Activated CD8-positive, alpha-beta memory T cell treated with anti-CD3 and anti-CD28 coated beads for 48 hours (primary cell): ENCODE data around the gene PSMC3IP.
A peak's percentile ranks its signal among the peaks of the same experiment; 100 is the strongest.

ENCODE experiments used
- DNase-seq, 3 experiments: peaks; one replicate each; pipeline ENCODE4 v3.0.0-alpha.2; 2020; ENCODE audit warnings: low read depth in 2 of 3, low spot score in 2 of 3

The PSMC3IP gene

GRCh38 chr17:42586514-42587230, 9.1 kb upstream of the PSMC3IP start:
- DNase-seq = no peak

- DNase-seq = no peak
Measured at GRCh38 chr17:42585353-42585752, 7.8 kb upstream of the PSMC3IP start.

- DNase-seq = no peak
Measured at GRCh38 chr17:42584880-42585279, 7.4 kb upstream of the PSMC3IP start.

DNA sequence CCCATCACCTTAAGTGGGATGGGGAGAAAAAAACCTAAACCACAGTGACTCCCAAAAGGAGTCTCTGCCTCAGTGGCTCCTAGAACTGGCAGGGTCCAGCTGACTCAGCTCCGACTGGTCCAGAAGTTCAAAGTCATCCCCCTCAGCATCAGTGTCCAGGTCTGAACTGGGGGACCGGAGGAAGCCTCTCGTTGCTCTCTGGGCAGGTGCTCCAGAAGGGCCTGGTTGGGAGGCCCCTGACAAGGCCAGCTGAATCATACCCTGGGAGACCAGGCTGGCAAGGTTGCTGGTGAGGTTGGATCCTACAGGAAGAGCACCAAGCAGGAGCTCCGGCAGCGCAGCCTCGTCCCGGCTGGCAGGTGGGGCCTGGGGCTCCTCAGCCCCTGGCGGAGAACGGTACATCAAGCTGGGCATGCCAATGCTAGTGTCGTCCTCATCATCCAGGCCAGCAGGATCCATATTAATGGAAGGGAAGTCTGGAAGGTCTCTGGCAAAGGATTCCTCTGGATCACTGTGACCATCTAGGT, 4.3 kb upstream of the PSMC3IP start:
- no peak for DNase-seq

DNA sequence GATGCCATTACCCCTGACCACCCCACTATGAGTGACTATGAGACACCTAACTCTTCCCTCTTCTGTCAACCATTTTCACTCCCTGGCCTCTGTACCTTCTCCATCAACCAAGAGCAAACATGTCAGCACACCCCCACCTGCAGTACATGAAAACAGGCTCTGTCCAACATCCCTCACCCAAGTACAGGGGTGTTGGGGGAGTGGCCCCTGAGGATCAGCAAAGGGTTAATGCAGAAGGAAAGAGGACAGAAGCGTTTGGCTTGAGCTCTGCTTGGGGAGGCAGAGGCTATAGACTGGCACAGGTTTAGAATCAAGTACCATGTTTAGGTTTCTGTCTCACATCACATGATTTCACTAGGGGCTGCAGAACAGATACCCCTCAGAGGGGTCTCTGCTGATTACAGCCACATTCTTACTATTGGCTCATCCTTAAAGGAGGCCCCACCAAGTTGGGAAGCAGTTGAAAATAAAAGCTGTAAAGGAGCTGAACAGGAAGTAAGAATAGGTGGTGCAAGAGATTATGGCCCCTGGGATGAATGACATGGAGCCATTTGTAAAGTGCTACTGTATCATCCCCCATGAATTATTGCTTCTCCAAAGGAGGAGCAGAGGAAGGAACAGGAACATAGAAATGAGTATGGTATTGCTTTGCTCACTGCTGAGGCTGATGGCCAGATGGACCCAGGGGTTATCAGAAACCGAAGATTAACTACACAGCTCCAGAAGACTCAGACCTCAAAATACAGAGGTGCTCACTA, 2.4 kb upstream of the PSMC3IP start:
- DNase-seq = no peak

GRCh38 chr17:42578282-42578869, 847 bp upstream of the PSMC3IP start:
- peak in 1 of 3 experiments; percentile 42 for DNase-seq

- no peak for DNase-seq
Measured at GRCh38 chr17:42577140-42577531, 393 bp downstream of the PSMC3IP start.

- DNase-seq = no peak
Measured at GRCh38 chr17:42574463-42574862, 3.1 kb downstream of the PSMC3IP start.

- no peak for DNase-seq
Measured at GRCh38 chr17:42573095-42573494, 4.4 kb downstream of the PSMC3IP start.

DNA sequence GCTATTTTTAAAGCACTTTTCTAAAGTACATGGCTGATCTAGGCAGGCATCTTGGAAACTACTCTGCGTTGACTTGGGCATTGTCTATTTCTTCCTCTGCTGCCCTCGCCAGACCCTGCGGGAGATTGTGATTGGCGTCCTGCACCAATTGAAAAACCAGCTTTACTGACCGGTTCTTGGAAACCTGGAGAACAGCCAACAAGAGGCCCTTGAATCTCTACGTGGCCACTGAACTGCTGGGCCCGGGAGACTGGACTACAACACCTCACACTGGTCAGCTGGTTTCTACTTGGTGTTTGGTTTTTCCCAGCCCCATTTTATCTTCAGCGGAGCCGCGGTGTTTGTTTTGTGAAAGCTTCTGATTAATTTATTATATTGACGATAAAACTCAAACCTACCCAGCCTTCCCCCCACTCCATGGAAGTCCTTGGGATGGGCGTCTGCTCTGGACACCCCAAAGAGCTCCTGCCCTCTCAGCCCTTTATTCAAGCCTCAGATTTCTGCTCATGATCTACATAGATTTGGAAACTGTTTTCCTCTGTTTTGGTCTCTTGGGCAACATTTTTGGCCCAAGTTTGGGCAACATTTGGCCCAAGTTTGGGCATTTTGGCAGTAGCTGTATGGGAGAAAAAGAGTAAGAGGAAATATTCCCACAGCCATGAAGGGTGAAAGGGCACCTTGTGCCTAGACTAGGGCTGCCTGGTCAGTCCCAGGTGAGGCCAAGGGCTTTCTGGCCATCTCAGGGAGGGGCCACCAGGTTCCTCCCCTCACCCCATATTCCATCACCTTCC, 5.9 kb downstream of the PSMC3IP start:
- DNase-seq = no peak

DNA sequence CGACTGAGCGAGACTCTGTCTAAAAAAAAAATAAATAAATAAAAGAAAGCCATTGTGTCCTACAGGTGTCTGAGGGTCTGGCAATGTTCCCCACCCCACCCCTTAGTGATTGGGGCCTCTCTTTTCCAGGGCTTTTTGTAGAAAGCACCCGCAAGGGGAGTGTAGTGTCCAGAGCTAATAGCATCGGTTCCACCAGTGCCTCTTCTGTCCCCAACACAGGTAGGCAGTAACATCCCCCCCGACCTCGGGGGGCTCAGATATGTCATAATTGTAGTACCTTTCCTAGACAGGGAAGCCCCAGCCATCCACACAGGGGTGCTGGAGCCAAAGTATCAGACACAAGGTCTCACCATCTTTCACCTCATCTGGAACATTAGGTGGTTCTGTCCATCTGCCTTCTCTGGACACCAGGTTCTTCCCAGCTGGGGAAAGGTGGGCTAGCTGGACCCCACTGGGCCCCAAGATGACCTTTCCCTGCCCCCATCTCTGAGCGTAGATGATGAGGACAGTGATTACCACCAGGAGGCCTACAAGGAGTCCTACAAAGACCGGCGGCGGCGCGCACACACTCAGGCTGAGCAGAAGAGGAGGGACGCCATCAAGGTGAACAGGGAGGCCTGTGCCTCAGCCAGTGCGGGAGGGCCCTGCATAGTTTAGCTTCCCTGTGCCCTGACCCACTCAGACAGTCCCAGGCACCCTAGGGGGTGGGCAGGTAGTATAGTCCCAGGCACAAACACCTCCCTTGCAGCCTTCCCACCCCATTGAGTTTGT, 9.0 kb downstream of the PSMC3IP start:
- DNase-seq = no peak

DNA sequence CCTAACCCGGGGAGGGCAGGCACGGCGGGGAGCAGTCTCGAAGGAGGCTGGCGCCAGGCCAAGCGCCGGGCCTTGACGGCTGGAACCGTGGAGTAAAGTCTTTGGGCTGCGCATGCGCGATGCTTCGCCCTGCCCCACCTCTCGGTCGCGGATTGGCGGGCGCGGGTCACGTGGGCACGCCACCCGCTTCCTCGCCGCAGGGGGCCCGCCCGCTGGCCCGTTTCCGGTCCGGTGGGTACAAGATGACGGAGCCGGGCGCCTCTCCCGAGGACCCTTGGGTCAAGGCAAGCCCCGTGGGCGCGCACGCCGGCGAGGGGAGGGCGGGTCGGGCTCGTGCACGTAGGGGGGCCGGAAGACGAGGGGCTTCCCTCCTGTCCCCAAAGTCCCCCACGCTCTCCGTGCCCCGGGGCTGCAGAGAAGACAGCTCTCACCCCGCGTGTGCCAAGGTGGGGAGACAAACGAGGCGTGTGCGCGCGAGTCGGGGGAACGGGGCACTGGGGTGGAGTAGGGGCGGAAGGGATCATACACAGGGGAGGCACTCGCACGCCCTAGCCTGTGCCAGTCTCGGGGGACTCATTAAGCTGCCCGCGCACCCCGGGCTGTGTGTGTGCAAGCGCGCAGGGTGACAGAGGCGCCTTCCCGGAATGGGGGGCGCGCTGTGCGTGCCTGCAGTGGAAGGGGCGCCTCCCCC, 10.5 kb downstream of the PSMC3IP start, which contains the start of gene MLX:
TSS of gene MLX (plus strand) at position 218 of the 691 bp plus-strand sequence. CDS start at position 243, 25 bp downstream.
- peak; percentile 86 to 90 (median 89) for DNase-seq

- DNase-seq = no peak
Measured at GRCh38 chr17:42566215-42566882, 11.2 kb downstream of the PSMC3IP start.

GRCh38 chr17:42565523-42566214, 11.9 kb downstream of the PSMC3IP start:
- no peak for DNase-seq

GRCh38 chr17:42564815-42565522, 12.6 kb downstream of the PSMC3IP start:
- no peak for DNase-seq

DNA sequence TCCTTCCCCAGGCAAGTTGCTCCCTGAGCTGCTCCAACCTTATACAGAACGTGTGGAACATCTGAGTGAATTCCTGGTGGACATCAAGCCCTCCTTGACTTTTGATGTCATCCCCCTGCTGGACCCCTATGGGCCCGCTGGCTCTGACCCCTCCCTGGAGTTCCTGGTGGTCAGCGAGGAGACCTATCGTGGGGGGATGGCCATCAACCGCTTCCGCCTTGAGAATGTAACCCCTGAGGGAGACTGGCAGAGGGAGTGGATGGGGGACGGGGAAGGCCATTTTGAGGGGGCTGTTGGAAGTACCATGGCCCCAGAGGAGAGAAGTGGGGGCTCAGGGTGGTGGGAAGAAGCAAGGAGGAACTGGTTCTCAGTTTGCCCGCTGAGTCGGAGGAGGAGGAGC, 13.6 kb downstream of the PSMC3IP start:
- DNase-seq = no peak

GRCh38 chr17:42563543-42563942, 14.0 kb downstream of the PSMC3IP start:
- no peak for DNase-seq

DNA sequence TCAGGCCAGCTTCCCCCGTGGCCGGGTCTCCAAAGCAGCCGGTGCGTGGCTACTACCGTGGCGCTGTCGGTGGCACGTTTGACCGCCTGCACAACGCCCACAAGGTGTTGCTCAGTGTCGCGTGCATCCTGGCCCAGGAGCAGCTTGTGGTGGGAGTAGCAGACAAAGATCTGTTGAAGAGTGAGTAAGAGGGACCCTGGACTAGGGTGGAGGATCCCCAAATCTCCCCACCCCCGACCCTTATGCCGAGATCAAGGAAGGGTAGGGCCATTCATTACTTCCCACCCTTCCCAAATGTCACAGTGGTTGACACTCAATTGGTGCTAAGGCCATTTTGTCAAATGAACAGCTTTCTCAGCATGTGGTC, 14.4 kb downstream of the PSMC3IP start:
- no peak for DNase-seq
